CD14-positive monocyte (primary cell): ENCODE results near the gene NGRN. TPM values are rescaled to one million over a fixed set of nuclear protein-coding genes. Genes with fewer than 3 reads are reported as not detected.
"Not testable (repeated sequence)": the region's sequence is repeated elsewhere in the genome, so short reads cannot be mapped to it uniquely, and the experiment has no call there.

Experiments used
- DNase-seq, 3 donors: peaks; one replicate each; pipeline ENCODE4 v3.0.0-alpha.2; 2011 to 2022
- H2AFZ ChIP-seq: 2 replicates; pipeline ENCODE4 v1.6.0; 2012; ENCODE audit warnings: mild to moderate bottlenecking, low read depth, low read length, inconsistent platforms; ENCODE audit not compliant: insufficient read depth, poor library complexity, severe bottlenecking
- H3K27ac ChIP-seq, 2 donors: 1 replicate in 1 of 2; 2 replicates in 1 of 2; pipeline ENCODE4 v1.5.1; 2012 to 2013; ENCODE audit warnings: low read length in 2 of 2, control low read depth in 1 of 2, inconsistent platforms in 1 of 2, low read depth in 1 of 2, mild to moderate bottlenecking in 1 of 2
- H3K27me3 ChIP-seq, 2 donors: one replicate each; pipeline versions ENCODE4 v1.6.0 to v1.6.1; 2011 to 2013; ENCODE audit warnings: low read length in 2 of 2; ENCODE audit not compliant: control insufficient read depth in 2 of 2, insufficient read depth in 2 of 2
- H3K36me3 ChIP-seq, 2 donors: replicated peaks in 1 of 2; 1 replicate in 1 of 2; 2 replicates in 1 of 2; pipeline versions ENCODE4 v1.5.1 to v1.6.1; 2012 to 2013; ENCODE audit warnings: low read length in 2 of 2, control low read depth in 1 of 2, inconsistent platforms in 1 of 2, mild to moderate bottlenecking in 1 of 2; ENCODE audit not compliant: insufficient read depth in 2 of 2, control insufficient read depth in 1 of 2
- H3K4me1 ChIP-seq, 2 donors: 1 replicate in 1 of 2; 2 replicates in 1 of 2; pipeline versions ENCODE4 v1.5.1 to v1.6.1; 2012 to 2013; ENCODE audit warnings: low read length in 2 of 2, control low read depth in 1 of 2, inconsistent platforms in 1 of 2, mild to moderate bottlenecking in 1 of 2, moderate library complexity in 1 of 2; ENCODE audit not compliant: insufficient read depth in 2 of 2, control insufficient read depth in 1 of 2
- H3K4me2 ChIP-seq: replicated peaks from 2 replicates; pipeline ENCODE3; 2012; ENCODE audit warnings: low read length, moderate library complexity, mild to moderate bottlenecking; ENCODE audit not compliant: poor library complexity, severe bottlenecking; ENCODE audit errors: extremely low read depth
- H3K4me3 ChIP-seq, 3 experiments: fragments of 200-600 bp in 1 of 3; sonication (generic) in 1 of 3; replicated peaks in 1 of 3; 1 replicate in 2 of 3; 2 replicates in 1 of 3; pipeline ENCODE4 v1.5.1; 2011 to 2013; ENCODE audit warnings: low read length in 3 of 3, mild to moderate bottlenecking in 3 of 3, control low read depth in 2 of 3, low read depth in 2 of 3, inconsistent platforms in 1 of 3, moderate library complexity in 1 of 3
- H3K79me2 ChIP-seq: 2 replicates; pipeline ENCODE4 v1.6.0; 2012; ENCODE audit warnings: mild to moderate bottlenecking, control low read depth, inconsistent platforms, low read length, moderate library complexity; ENCODE audit not compliant: insufficient read depth
- H3K9ac ChIP-seq: 2 replicates; pipeline ENCODE4 v1.6.0; 2017; ENCODE audit warnings: low read length, mild to moderate bottlenecking; ENCODE audit not compliant: insufficient read depth, poor library complexity, severe bottlenecking
- H3K9me3 ChIP-seq, 2 donors: replicated peaks in 1 of 2; 1 replicate in 1 of 2; 2 replicates in 1 of 2; pipeline versions ENCODE4 v1.5.1 to v1.6.1; 2012 to 2013; ENCODE audit warnings: low read length in 2 of 2, control low read depth in 1 of 2; ENCODE audit not compliant: control insufficient read depth in 1 of 2, insufficient read depth in 1 of 2
- H4K20me1 ChIP-seq: 2 replicates; pipeline ENCODE4 v1.6.0; 2012; ENCODE audit warnings: mild to moderate bottlenecking, low read length, control low read depth, moderate library complexity; ENCODE audit not compliant: insufficient read depth
- H3K27ac Mint-ChIP-seq, 7 donors: one replicate each; pipeline ENCODE4 v1.8.0; 2020; ENCODE audit warnings: mild to moderate bottlenecking in 7 of 7, mixed read lengths in 7 of 7, moderate library complexity in 6 of 7, inconsistent platforms in 2 of 7
- H3K27me3 Mint-ChIP-seq, 3 donors: one replicate each; pipeline ENCODE4 v1.8.0; 2021 to 2022; ENCODE audit warnings: low read depth in 3 of 3, mild to moderate bottlenecking in 3 of 3, mixed read lengths in 3 of 3, moderate library complexity in 3 of 3, inconsistent platforms in 1 of 3
- H3K36me3 Mint-ChIP-seq, 2 donors: one replicate each; pipeline ENCODE4 v1.8.0; 2020; ENCODE audit warnings: mixed read lengths in 2 of 2, inconsistent platforms in 1 of 2, mild to moderate bottlenecking in 1 of 2
- H3K4me1 Mint-ChIP-seq: one replicate; pipeline ENCODE4 v1.8.0; 2020; ENCODE audit warnings: mild to moderate bottlenecking, mixed read lengths
- H3K4me3 Mint-ChIP-seq, 2 donors: one replicate each; pipeline ENCODE4 v1.8.0; 2020; ENCODE audit warnings: mild to moderate bottlenecking in 2 of 2, mixed read lengths in 2 of 2, moderate library complexity in 1 of 2
- H3K9me3 Mint-ChIP-seq, 7 donors: one replicate each; pipeline ENCODE4 v1.8.0; 2020 to 2022; ENCODE audit warnings: mixed read lengths in 7 of 7, mild to moderate bottlenecking in 6 of 7, moderate library complexity in 6 of 7, inconsistent platforms in 2 of 7
- CTCF ChIP-seq: fragments of 200-600 bp; IDR thresholded peaks from one replicate; pipeline ENCODE4 v1.8.0; 2022; ENCODE audit warnings: antibody characterized with exemption, mild to moderate bottlenecking
- WGBS: methylation state at CpG from one replicate; pipeline ENCODE4 v1.1.5; 2013; ENCODE audit warnings: missing lambda C conversion rate; ENCODE audit not compliant: insufficient coverage; 5-methylcytosine and 5-hydroxymethylcytosine counted together
- intact Hi-C, 2 donors: fragments of 100-400 bp; cut with micrococcal nuclease; formaldehyde crosslinking; loops; one replicate each; pipeline versions ENCODE4 v1.15.0 to v1.15.1; 2023
- polyA plus RNA-seq, 3 donors: library from polyadenylated mRNA; depleted of rRNA in 1 of 3; unstranded in 2 of 3; stranded (reverse) in 1 of 3; fragments of 300-500 nt in 2 of 3; fragments of >200 nt in 1 of 3; fragmentation: Illumina TruSeq in 2 of 3; gene quantifications; 1 replicate in 2 of 3; 2 replicates in 1 of 3; pipeline ENCODE4 v1.2.3, GENCODE V29; 2012 to 2021

NGRN gene
- polyA plus RNA-seq, 3 donors: 14.4 to 20.3 (median 18.9) TPM

GRCh38 chr15:90280743-90281142 lies 15.3 kb downstream of the NGRN start:
- H3K4me3 Mint-ChIP-seq, H3K36me3 Mint-ChIP-seq, H3K27me3 ChIP-seq, H3K4me2 ChIP-seq, H3K9ac ChIP-seq, H3K36me3 ChIP-seq, H3K27ac ChIP-seq, H3K9me3 Mint-ChIP-seq, H3K4me1 Mint-ChIP-seq, H3K4me3 ChIP-seq, H2AFZ ChIP-seq, H3K27me3 Mint-ChIP-seq, H4K20me1 ChIP-seq, H3K4me1 ChIP-seq, H3K79me2 ChIP-seq, H3K27ac Mint-ChIP-seq, DNase-seq, H3K9me3 ChIP-seq: not testable (repeated sequence)
- intact Hi-C loops: loop anchor here in 1 of 2 donors (10.0 kb wide), 1 partner anchor 136 kb away; no protein-coding TSS in a partner anchor
- WGBS: 80% methylated on average over 2 of the region's 5 CpGs

GRCh38 chr15:90281637-90282036 lies 16.2 kb downstream of the NGRN start:
- intact Hi-C loops: loop anchor here in 1 of 2 donors (10.0 kb wide), 1 partner anchor 137 kb away; no protein-coding TSS in a partner anchor
- not testable (repeated sequence) for H3K4me1 Mint-ChIP-seq

GRCh38 chr15:90286678-90287077 lies 21.2 kb downstream of the NGRN start:
- no peak overlapping the region for H3K4me2 ChIP-seq
- TF ChIP-seq CTCF: peak; percentile 57
- H3K9me3 ChIP-seq: no peaks in the 10 kb centered on the region
- Mint-ChIP-seq H3K27me3 (peaks cover 0 to 4% (median 0%) of the 10 kb centered on the region in 3 donors), H3K27ac (no peak overlapping the region), H3K36me3 (no peaks in the 10 kb centered on the region), H3K4me1 (peaks cover 3% of the 10 kb centered on the region), H3K9me3 (no peaks in the 10 kb centered on the region), H3K4me3 (no peak overlapping the region)
- peak in 1 of 3 donors; percentile 27 for DNase-seq
- H3K27ac ChIP-seq: no peak overlapping the region
- no peaks in the 10 kb centered on the region for H4K20me1 ChIP-seq
- no peak overlapping the region for H3K9ac ChIP-seq
- peaks cover 0 to 4% of the 10 kb centered on the region in 2 donors for H3K4me1 ChIP-seq
- H3K79me2 ChIP-seq: no peaks in the 10 kb centered on the region
- H3K4me3 ChIP-seq: no peak overlapping the region
- no peak overlapping the region for H2AFZ ChIP-seq
- no peaks in the 10 kb centered on the region for H3K27me3 ChIP-seq
- intact Hi-C loops: loop anchor here in 1 of 2 donors (10.0 kb wide), 1 partner anchor 142 kb away; no protein-coding TSS in a partner anchor
- no peaks in the 10 kb centered on the region for H3K36me3 ChIP-seq

More at GRCh38 chr15:90281637-90282036, 16.2 kb downstream of the NGRN start:
- H3K27ac Mint-ChIP-seq: peak overlapping the region in 2 of 7 donors; percentile 43 to 54
- not testable (repeated sequence) for H3K27me3 ChIP-seq, H3K4me3 Mint-ChIP-seq, H3K4me3 ChIP-seq, H3K27ac ChIP-seq, H3K4me1 ChIP-seq, H4K20me1 ChIP-seq, H3K9me3 ChIP-seq, H3K4me2 ChIP-seq, H3K27me3 Mint-ChIP-seq, H2AFZ ChIP-seq, DNase-seq, H3K36me3 ChIP-seq, H3K36me3 Mint-ChIP-seq, H3K79me2 ChIP-seq, H3K9me3 Mint-ChIP-seq, H3K9ac ChIP-seq
- 83% methylated on average over 3 of the region's 6 CpGs for WGBS
